Measurements from ENCODE around the gene MRPL54.
"Not testable (repeated sequence)": the region's sequence is repeated elsewhere in the genome, so short reads cannot be mapped to it uniquely, and the experiment has no call there.

The MRPL54 gene

DNA sequence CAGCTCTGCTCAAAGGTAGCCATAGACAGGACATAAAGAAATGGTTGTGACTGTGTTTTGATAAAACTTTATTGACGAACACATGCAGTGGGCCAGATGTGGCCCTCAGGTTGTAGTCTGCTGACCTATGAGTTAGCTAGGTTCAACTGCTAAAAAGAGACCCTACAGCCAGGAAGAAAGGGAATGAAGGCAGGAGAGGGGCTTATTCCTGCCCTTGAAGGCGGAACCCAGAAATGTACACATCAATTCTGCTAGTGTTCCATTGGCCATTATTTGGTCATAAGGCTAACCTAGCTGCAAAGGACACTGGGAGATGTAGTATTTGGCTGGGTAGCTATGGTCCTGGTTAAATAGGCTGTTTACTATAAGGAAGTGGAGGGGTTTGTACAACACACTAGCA is 19.0 kb upstream of the MRPL54 start:
- DNase-seq: no peak

DNA sequence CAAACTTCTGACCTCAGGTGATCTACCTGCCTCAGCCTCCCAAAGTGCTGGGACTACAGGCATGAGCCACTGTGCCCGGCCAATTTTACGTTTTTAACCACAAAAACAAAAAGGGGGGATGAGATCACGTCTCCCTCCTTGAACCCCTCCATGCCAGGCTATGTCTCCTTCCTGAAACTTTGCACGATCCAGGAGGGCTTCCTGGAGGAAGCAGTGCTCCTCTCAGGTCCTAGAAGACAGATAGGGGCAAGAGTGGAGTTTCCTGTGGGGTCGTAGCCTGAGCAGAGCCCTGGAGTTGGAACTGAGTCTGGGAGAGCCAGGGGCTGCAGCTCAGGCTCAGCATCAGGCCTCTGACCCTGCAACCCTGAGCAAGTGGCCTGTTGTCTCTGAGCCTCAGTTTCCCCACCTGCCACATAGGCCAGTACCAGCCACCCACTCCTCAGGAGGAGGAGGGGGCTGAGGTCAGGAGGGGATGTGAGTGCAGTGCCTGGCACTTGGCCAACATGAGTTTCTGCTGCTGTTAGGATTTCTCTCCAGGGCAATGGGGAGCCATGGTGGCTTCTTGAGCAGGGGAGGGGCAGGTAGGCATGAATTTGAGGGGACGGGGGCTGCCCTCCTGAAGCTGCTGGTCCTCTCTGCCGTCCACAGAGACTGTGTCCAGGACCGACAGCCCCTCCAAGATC is 17.0 kb upstream of the MRPL54 start:
- DNase-seq: no peak

DNA sequence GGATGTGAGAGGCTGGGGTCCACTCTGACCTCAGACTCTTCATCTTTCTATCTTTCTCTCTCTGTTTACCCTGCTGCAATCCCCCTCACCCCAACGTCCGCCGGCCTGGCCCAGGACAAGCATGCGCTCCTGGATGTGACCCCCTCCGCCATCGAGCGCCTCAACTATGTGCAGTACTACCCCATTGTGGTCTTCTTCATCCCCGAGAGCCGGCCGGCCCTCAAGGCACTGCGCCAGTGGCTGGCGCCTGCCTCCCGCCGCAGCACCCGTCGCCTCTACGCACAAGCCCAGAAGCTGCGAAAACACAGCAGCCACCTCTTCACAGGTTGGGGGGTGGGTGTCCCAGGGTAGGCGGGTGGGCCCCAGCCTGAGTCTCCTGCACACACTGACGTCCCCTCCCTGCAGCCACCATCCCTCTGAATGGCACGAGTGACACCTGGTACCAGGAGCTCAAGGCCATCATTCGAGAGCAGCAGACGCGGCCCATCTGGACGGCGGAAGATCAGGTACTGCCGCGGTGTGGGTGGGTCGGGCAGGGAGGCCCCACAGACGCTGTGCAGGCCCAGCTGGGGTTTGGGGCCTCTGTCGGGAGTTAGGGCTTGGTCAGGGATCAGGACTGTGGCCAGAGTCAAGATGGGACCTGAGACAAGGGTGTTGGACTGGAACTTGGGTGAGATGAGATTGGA is 16.0 kb upstream of the MRPL54 start:
- DNase-seq: no peak

DNA sequence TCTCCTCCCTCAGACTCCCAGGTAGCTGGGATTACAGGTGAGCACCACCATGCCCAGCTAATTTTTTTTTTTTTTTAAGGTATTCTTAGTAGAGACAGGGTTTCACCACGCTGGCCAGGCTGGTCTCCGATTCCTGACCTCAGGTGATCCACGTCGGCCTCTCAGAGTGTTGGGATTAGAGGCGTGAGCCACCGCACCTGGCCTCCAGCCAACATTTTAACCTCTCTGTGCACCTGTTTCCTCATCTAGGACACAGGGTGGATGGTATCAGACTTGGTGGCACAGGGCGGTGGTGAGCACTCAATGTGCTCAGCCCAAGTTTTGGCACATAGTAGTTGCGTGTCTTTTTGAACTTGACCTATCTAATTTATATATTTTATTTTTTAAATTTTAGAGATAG is 13.5 kb upstream of the MRPL54 start:
- DNase-seq: no peak

DNA sequence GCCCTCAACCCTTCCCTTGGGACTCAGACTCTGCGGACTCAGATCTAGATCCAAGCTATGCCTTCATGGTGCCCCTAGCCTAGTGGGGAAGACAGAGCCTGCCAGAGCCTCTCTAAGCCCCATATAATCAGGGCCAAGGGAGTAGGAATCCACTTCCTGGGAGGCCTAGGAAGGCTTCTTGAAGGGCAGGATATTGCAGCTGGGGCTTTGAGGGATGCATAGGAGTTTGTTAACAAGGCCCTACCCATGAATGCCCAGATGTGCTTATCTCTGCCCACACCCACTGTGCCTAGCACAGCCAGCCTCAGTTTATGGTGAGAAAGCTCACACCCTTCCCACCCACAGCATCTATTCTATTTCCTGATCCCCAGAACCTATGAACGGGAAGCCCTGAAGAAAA is 12.3 kb upstream of the MRPL54 start:
- no peak for DNase-seq

DNA sequence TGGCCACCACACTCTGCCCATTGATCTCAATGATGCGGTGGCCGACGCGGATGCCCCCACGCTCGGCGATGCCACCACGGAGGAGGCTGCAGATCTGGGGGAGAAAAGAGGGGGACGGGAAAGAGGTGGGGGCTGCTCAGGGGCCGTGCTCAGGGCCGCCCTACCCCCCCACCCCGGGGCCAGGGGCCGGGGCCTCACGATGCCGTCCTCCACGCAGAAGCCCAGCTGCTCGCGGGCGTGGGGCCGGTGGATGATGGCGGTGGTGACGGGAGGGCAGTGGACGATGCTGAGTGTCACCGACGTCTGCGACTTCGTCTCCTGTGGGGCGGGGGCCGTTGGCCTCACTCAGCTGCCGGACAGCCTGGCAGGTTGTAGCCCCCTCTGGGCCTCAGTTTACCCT is 11.2 kb upstream of the MRPL54 start:
- no peak for DNase-seq

DNA sequence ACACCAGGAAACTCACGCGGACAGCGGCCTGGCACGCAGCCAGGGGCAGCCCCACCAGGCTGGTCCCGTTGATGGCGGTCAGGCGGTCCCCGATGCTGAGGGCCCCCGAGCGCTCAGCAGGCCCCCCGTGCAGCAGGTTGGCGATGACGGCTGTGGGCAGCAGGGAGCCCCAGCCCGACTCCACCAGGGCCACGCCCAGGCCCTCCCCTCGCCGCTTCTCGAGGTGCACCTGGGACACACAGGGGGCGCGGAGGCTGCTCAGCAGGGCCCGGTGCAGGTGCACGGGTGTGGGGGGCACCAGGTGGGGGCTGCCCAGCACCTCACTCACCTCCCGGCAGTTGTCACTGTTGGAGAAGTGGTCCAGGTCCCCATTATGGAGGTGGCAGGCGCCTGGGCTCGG is 10.0 kb upstream of the MRPL54 start:
- DNase-seq: no peak

DNA sequence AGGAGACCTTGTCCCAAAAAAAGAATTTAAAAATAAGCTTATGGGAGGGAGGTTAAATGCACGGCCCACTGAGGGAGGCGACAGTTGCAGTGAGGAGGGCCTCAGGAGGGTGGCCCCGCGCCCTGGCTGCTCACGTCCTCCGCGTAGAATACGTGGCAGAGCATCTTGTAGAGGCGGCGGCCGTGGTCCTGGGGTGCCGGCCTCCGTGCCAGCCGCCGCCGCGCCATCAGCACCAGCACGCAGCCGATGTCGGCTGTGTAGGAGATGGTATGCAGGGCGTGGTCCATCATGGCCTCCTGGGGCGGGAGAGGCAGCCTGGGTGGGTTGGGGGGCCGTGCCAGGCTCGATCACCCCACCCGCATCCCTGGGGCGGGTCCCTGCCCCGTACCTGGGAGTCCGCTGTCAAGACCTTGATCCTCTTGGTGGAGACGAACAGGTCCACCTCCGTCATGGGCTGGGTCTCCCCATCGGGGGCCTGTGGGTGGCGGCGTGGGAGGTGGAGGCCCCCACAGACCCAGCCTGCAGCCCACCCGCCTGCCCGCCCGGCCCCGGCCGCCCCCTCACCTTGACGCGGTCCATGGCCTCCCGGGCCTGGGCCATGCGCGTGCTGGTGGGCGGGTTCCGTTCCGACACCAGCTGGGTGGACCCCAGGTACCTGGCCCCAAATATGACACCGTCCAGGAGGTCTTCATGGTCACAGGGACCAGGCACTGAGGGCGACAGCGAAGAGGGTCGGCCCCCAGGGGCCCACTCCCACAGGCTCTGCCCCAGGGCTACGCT is 8.7 kb upstream of the MRPL54 start:
- DNase-seq: no peak

DNA sequence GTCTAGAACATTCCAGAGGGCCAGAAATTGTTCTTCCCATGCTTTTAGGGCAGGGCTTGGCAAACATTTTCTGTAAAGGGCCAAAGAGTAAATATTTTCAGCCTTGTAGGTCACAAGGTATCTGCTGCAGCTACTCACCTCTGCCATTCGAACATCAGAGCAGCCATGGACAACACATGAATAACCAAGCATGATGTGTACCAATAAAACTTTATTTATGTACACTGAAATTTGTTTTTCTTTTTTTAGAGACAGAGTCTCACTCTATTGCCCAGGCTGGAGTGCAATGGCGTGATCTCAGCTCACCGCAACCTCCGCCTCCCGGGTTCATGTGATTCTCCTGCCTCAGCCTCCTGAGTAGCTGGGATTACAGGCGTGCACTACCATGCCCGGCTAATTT is 4.8 kb upstream of the MRPL54 start:
- DNase-seq: not testable (repeated sequence)

DNA sequence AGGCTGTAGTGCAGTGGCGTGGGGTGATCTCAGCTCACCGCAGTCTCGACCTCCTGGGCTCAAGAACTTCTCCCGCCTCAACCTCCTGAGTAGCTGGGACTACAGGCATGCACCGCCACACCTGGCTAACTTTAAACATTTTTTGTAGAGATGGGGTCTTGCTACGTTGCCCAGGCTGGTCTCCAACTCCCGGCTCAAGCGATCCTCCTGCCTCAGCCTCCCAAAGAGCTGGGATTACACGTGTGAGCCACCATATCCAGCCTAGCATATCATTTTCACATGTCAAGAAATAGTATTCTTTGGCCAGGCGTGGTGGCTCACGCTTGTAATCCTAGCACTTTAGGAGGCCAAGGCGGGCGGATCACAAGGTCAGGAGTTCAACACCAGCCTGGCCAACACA is 4.2 kb upstream of the MRPL54 start:
- not testable (repeated sequence) for DNase-seq

DNA sequence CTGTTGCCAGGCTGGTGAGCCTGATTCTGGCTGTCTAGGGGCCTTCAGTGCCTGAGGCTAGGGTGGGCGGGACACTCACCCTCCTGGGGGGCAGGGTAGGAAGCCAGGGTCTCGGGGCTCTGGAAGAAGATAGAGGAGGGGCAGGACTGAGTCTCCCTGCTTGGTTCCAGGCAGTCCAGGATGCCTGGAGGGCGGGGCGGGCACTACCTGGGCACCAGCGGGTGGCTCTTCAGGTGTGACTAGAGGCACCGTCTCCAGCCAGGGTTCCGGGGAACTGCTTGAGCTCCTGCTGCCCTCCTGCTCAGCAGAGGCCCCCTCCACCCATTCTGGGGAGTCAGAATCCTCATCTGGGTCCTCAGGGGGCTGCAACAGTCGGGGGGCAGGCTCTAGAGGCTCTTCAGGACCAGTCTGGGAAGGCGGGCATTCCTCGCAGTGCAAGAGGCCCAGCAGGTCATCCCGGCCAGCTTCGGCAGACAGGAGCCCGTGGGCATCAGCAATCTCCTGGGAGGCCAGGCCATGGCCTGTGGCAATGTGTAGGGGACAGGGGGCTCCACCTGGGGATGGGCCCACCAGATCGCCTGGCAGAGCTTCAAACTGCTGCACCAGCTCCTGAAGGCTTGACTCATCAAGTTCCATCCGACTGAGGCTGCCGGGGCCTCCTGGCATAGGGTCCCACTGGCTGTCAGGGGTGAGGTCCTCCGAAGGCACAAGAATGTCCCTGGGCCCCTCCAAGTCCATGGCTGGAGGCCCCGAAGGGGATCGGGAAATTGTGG is 2.8 kb upstream of the MRPL54 start:
- no peak for DNase-seq

DNA sequence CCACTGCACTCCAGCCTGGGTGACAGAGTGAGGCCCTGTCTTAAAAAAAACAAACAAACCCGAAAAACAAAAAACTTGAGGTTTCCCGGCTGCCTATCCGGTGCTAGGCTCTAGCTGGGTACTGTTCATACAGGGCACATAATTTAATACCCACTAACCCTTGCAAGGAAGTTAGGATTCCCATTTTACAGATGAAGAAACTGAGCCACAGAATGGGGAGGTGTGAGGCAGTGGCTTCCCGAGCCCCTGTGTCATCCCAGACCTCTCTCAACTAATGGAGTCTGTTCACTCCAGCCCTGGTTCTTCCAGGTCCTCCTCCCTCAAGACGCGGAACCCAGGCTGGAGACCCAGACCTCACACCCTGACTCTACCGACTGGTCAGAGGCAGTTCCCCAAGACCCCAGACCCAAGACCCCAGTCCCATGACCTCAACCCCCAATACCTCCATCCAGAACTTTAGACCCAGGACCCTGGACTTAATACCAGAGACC is 1.6 kb upstream of the MRPL54 start:
- no peak for DNase-seq

DNA sequence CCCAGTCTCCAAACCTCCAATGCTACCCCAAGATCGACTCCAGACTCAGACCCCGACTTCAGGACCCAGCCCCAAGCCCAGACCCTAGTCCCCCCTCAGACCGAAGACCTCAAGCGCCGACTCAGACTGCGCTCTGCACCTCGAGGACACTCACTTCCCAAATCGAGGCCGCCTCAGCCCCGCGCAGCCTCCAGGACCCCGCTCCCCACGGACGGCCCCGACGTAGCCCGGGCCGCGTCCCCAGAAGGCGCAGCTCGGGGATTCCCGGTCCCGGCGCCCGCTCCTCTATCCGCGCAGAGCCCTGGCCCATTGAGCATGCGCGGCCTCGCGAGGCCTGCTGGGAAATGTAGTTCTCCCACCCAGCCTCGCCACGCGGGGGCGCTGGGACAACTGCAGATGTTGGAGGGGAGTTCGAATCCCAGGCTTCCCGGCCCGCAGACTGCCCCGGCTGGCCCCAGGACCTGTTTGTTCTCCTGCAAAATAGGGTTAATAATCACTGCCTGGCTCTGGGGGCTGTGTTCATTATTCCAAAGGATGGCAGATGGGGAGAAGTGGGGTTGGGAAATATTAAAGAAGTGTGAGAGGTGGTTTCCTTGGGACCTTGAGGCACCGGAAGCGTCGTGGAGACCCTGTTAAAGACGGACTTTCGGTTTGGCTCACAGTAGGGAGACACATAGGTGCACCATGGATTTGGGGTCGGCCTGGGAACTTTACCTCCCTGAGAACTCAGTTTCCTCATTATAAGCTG is 926 bp upstream of the MRPL54 start, which contains the start of gene APBA3:
Gene APBA3, minus strand, starts transcription at position 311 of the 748 bp plus-strand sequence. CDS start 1,428 bp downstream, outside the sequence.
- DNase-seq: peak in 1 of 2 experiments; percentile 70

DNA sequence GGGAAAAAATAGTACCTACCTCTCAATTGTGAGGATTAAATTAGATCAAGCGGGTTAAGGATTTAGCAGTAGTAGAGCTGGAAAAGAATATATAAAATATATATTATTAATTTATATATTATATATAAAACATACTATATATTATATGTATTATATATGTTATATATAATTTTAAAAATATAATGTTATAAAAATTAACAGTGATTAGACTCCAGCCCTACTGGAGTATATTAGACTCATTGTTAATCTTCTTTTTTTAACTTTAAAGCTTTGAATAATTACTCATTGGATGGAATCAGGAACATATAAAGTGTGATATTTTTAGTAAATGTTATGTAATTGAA is 380 bp upstream of the MRPL54 start:
- no peak for DNase-seq

DNA sequence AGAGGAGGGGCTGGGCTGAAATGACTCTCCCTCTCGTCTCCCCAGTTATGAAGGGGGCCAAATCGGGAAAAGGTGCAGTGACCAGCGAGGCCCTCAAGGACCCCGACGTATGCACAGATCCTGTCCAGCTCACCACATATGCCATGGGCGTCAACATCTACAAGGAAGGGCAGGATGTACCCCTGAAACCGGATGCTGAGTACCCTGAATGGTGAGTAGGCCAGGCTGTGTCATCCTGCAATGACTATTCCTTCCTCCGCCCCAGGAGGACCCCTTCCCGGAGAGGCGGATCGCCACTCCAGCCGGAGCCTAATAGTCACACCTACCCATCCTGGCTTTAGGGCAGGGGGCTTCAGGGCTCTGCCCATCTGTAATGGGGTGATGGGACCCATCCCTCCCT is 2.6 kb downstream of the MRPL54 start:
- no peak for DNase-seq

DNA sequence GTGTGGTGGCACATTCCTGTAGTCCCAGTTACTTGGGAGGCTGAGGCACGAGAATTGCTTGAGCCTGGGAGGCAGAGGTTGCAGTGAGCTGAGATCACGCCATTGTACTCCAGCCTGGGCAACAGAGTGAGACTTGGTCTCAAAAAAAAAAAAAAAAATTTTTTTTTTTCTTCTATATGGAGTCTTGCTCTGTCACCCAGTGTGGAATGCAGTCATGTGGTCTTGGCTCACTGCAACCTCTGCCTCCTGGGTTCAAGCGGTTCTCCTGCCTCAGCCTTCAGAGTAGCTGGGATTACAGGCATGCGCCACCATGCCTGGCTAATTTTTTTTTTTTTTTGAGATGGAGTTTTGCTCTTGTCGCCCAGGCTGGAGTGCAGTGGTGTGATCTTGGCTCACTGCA is 3.3 kb downstream of the MRPL54 start:
- not testable (repeated sequence) for DNase-seq

DNA sequence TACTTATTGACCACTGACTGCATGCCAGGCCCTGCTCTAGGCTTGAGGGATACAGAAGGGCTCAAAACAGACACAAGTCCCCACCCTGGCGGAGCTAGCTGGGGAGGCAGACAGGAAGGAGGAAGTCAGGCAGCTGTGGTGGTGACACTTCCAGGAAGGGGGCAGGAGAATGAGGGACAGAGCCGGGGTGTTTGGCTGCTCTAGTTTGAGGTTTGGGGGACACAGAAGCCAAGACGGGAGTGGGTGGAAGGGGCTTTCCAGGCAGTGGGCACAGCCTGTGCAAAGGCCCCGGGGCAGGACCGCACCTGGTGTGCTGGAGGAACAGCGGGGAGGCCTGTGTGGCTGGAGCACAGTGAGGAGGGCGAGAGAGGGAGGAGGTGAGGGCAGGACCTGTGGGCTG is 4.0 kb downstream of the MRPL54 start:
- DNase-seq: no peak

DNA sequence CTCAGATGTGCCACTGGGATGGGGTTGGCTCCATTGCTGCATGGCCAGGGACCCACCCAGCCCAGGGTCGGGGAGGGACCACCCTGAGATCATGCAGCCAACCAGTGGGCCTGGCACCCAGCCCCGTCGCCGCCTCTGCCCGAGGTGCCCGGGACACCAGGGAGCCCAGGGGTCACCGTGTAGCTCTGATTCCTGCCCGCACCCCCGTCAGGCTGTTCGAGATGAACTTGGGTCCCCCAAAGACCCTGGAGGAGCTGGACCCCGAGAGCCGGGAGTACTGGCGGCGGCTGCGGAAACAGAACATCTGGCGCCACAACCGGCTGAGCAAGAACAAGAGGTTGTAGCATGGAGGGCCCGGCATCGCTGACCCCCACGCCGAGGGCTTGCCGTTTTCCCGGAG is 4.6 kb downstream of the MRPL54 start:
- DNase-seq: no peak

DNA sequence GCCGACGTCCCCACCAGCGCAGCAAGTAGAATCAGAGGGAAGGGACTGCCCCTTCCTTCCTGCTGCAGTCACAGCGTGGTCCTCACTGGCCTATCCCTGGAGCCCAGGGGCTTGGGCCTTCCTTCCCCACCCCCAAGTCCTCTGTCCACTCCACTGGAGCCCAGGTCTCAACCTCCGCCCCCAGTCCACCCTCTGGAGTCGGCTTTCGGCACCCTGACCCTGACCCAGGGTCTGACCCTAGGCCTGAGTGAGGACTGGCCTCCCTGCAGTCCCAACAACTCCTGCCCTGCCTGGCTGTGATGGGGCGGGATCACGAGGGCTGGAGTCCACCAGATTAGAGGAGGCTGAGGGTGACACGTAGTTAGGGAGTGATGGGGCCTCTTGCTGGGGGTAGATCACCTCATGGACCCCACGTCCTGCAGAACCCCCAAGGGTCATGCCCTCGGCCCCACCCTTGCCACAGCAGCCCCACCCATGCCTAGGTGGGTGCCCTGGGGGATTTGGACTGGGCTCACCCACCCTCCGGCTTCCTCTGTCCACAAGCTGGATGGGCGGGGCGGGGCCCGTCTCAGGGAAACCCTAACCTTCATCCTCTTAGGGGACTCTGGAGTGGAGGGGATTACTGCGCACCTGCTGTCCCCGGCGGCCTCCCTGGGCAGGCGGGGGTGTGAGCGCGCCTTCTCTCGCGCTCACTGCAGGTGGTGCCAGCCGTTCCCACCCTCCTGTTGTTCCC is 5.7 kb downstream of the MRPL54 start:
- DNase-seq: no peak

DNA sequence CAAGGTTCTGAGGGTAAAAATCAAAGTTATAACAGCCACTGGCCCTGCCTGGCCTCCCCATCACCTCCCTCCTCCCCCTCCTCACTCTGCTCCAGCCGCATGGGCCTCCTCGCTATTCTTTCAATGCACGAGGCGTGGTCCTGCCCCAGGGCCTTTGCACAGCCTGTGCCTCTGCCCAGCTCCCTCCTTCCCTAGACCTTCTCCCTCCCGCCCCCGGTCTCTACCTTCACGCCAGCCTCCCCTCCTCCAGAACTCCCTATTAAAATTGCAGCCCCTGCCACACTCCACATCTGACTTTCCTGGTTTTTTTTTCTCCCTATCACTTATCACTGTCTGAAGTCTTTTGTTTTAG is 6.2 kb downstream of the MRPL54 start:
- DNase-seq: no peak

DNA sequence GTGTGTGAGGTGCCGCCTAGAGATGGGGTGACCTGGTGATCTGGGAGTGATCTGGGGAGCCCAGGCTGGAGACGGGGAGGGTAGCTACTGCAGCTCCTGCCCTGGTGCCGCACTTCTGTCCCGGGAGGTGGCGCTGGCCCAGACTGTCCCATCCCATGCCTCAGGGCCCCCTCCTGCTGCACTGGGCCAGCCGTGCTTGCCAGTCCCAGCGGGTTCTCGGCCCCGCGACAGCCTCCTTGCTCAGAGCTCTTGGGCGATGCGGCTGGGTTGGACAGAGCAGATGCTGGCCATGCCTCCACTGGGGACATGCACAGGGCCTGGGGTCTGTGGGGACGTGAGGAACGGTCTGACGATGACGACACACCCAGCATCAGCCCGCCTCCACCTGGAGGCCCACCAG is 7.0 kb downstream of the MRPL54 start:
- no peak for DNase-seq

All from cerebellar nuclear complex (tissue), 1 donor.